Measurements from ENCODE around the gene PECR. TPM values are rescaled to one million over a fixed set of nuclear protein-coding genes. Genes with fewer than 3 reads are reported as not detected.
A peak's percentile ranks its signal among the peaks of the same experiment; 100 is the strongest.

Gene PECR
- total RNA-seq, 1 experiment from 2014 or later = 16.3 TPM

- ATAC-seq = no peak
- no peak overlapping the region for H2AFZ ChIP-seq (ENCODE audit: low read depth, low read length, poor library complexity, severe bottlenecking)
- CTCF ChIA-PET = no interaction called here
- peaks cover 3 to 8% of the 10 kb centered on the region in 2 experiments; a peak in 3 of 4 replicates for H3K4me1 ChIP-seq (ENCODE audit: control insufficient read depth in 1 of 2, insufficient read depth in 2 of 2, low read length in 2 of 2)
- TF ChIP-seq, protein P1, sequence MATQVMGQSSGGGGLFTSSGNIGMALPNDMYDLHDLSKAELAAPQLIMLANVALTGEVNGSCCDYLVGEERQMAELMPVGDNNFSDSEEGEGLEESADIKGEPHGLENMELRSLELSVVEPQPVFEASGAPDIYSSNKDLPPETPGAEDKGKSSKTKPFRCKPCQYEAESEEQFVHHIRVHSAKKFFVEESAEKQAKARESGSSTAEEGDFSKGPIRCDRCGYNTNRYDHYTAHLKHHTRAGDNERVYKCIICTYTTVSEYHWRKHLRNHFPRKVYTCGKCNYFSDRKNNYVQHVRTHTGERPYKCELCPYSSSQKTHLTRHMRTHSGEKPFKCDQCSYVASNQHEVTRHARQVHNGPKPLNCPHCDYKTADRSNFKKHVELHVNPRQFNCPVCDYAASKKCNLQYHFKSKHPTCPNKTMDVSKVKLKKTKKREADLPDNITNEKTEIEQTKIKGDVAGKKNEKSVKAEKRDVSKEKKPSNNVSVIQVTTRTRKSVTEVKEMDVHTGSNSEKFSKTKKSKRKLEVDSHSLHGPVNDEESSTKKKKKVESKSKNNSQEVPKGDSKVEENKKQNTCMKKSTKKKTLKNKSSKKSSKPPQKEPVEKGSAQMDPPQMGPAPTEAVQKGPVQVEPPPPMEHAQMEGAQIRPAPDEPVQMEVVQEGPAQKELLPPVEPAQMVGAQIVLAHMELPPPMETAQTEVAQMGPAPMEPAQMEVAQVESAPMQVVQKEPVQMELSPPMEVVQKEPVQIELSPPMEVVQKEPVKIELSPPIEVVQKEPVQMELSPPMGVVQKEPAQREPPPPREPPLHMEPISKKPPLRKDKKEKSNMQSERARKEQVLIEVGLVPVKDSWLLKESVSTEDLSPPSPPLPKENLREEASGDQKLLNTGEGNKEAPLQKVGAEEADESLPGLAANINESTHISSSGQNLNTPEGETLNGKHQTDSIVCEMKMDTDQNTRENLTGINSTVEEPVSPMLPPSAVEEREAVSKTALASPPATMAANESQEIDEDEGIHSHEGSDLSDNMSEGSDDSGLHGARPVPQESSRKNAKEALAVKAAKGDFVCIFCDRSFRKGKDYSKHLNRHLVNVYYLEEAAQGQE (IDR thresholded peaks at IDR 0.05; ENCODE audit: low read depth) = no peak
- no peak for TF ChIP-seq ELF1 (IDR thresholded peaks at IDR 0.05; ENCODE audit: borderline replicate concordance, low read depth)
- POLR2A ChIA-PET = no interaction called here
- no peaks in the 10 kb centered on the region for H3K36me3 ChIP-seq (ENCODE audit: control insufficient read depth in 1 of 2, insufficient read depth in 2 of 2, low read length in 2 of 2)
- no peak overlapping the region for H3K27ac ChIP-seq (ENCODE audit: low read depth, low read length)
- H4K20me1 ChIP-seq (ENCODE audit: insufficient read depth) = no peaks in the 10 kb centered on the region
- H3K9me2 ChIP-seq (ENCODE audit: insufficient read depth) = no peaks in the 10 kb centered on the region
- BruUV-seq (replicated peaks) = no TSS peak
- no peak overlapping the region for H3K4me2 ChIP-seq (ENCODE audit: low read length)
- no peak for DNase-seq (ENCODE audit: low read depth, low spot score)
- no peak overlapping the region for H3K9ac ChIP-seq (ENCODE audit: low read length)
- RAD21 ChIA-PET (ENCODE audit: low non-redundant PET in 1 of 2, low total read pairs in 2 of 2, uncharacterized antibody in 2 of 2, unreplicated experiment in 2 of 2) = no interaction called here
- H3K27me3 ChIP-seq (ENCODE audit: insufficient read depth, low read length) = no peaks in the 10 kb centered on the region
- H3K4me3 ChIP-seq (replicated peaks in 1 of 2; ENCODE audit: low read depth in 1 of 2, low read length in 2 of 2) = no peak overlapping the region
- no peaks in the 10 kb centered on the region for H3K9me3 ChIP-seq (ENCODE audit: control insufficient read depth in 1 of 2, insufficient read depth in 1 of 2, low read depth in 1 of 2, low read length in 2 of 2)
- intact Hi-C loops (cut with micrococcal nuclease) = no loop called here
- H3K79me2 ChIP-seq (ENCODE audit: insufficient read depth, low read length) = no peaks in the 10 kb centered on the region
Measured at GRCh38 chr2:216018709-216019108, 62.9 kb downstream of the PECR start.

- Histone ChIP-seq H3K4me3 (replicated peaks in 1 of 2; ENCODE audit: low read depth in 1 of 2, low read length in 2 of 2) (no peak overlapping the region), H3K9ac (ENCODE audit: low read length) (no peak overlapping the region), H3K79me2 (ENCODE audit: insufficient read depth, low read length) (peaks cover 6% of the 10 kb centered on the region; the same call in 1 of the 2 replicates), H3K27ac (ENCODE audit: low read depth, low read length) (no peak overlapping the region), H3K36me3 (ENCODE audit: control insufficient read depth in 1 of 2, insufficient read depth in 2 of 2, low read length in 2 of 2) (no peaks in the 10 kb centered on the region), H2AFZ (ENCODE audit: low read depth, low read length, poor library complexity, severe bottlenecking) (no peak overlapping the region), H4K20me1 (ENCODE audit: insufficient read depth) (no peaks in the 10 kb centered on the region), H3K27me3 (ENCODE audit: insufficient read depth, low read length) (no peaks in the 10 kb centered on the region), H3K4me1 (ENCODE audit: control insufficient read depth in 1 of 2, insufficient read depth in 2 of 2, low read length in 2 of 2) (peaks cover 3 to 15% of the 10 kb centered on the region in 2 experiments; a peak in 3 of 4 replicates), H3K9me2 (ENCODE audit: insufficient read depth) (no peaks in the 10 kb centered on the region), H3K4me2 (ENCODE audit: low read length) (no peak overlapping the region), H3K9me3 (ENCODE audit: control insufficient read depth in 1 of 2, insufficient read depth in 1 of 2, low read depth in 1 of 2, low read length in 2 of 2) (no peaks in the 10 kb centered on the region)
- intact Hi-C loops (cut with micrococcal nuclease) = no loop called here
- CTCF ChIA-PET = no interaction called here
- no TSS peak for BruUV-seq (replicated peaks)
- ATAC-seq (no peak), DNase-seq (ENCODE audit: low read depth, low spot score) (no peak)
- RAD21 ChIA-PET (ENCODE audit: low non-redundant PET in 1 of 2, low total read pairs in 2 of 2, uncharacterized antibody in 2 of 2, unreplicated experiment in 2 of 2) = no interaction called here
- POLR2A ChIA-PET = no interaction called here
- TF ChIP-seq CTCF (IDR thresholded peaks at IDR 0.05 in 2 of 3, conservative IDR thresholded peaks at IDR 0.05 in 1 of 3; ENCODE audit: borderline replicate concordance in 1 of 3, insufficient read depth in 1 of 3, low read depth in 2 of 3, low read length in 2 of 3) (no peak), MAX (IDR thresholded peaks at IDR 0.05) (peak; percentile 36; the same call in 1 of the 2 replicates)
Measured at GRCh38 chr2:216017365-216017764, 64.2 kb downstream of the PECR start.
